MG63 (cell line): ENCODE data around the gene ZDHHC1. TPM values are rescaled to one million over a fixed set of nuclear protein-coding genes. Genes with fewer than 3 reads are reported as not detected.

Experiments used
- DNase-seq: peaks from one replicate; pipeline ENCODE4 v3.0.0-alpha.2; 2020
- H3K27me3 ChIP-seq: fragments of 250-450 bp; sonication (Bioruptor Pico); 2 replicates; pipeline ENCODE4 v1.5.1; 2020; ENCODE audit warnings: mild to moderate bottlenecking, moderate library complexity
- H3K36me3 ChIP-seq: fragments of 250-450 bp; sonication (Bioruptor Pico); 2 replicates; pipeline ENCODE4 v1.5.1; 2020; ENCODE audit warnings: mild to moderate bottlenecking, moderate library complexity
- H3K4me3 ChIP-seq: fragments of 250-450 bp; sonication (Bioruptor Pico); 2 replicates; pipeline ENCODE4 v1.5.1; 2020; ENCODE audit warnings: mild to moderate bottlenecking, moderate library complexity
- H3K9me3 ChIP-seq: fragments of 250-450 bp; sonication (Bioruptor Pico); 2 replicates; pipeline ENCODE4 v1.5.1; 2020; ENCODE audit warnings: mild to moderate bottlenecking, moderate library complexity
- total RNA-seq: library from RNA; depleted of rRNA; stranded (reverse); fragments of >200 nt; shearing (Covaris generic); gene quantifications from 2 replicates; pipeline ENCODE4 v1.2.3, GENCODE V29; 2014; ENCODE audit warnings: low replicate concordance

The ZDHHC1 gene
- total RNA-seq, 1 experiment from 2014 or later, result 2.3 TPM

GRCh38 chr16:67406111-67406971 lies 9.9 kb downstream of the ZDHHC1 start:
- H3K36me3 ChIP-seq, result no peaks in the 10 kb centered on the region
- no peaks in the 10 kb centered on the region for H3K9me3 ChIP-seq
- DNase-seq, result peak; percentile 69
- no peak overlapping the region for H3K4me3 ChIP-seq
- H3K27me3 ChIP-seq, result no peaks in the 10 kb centered on the region

- no peaks in the 10 kb centered on the region for H3K9me3 ChIP-seq
- no peak overlapping the region for H3K4me3 ChIP-seq
- no peak for DNase-seq
- H3K27me3 ChIP-seq, result no peaks in the 10 kb centered on the region
- H3K36me3 ChIP-seq, result no peaks in the 10 kb centered on the region
These were observed 10.9 kb downstream of the ZDHHC1 start for GRCh38 chr16:67405336-67405735.

- no peak for DNase-seq
- no peak overlapping the region for H3K4me3 ChIP-seq
- H3K27me3 ChIP-seq, result no peaks in the 10 kb centered on the region
- no peaks in the 10 kb centered on the region for H3K36me3 ChIP-seq
- no peaks in the 10 kb centered on the region for H3K9me3 ChIP-seq
These were observed 11.5 kb downstream of the ZDHHC1 start for GRCh38 chr16:67404740-67405226.

- DNase-seq, result no peak
- H3K9me3 ChIP-seq, result no peaks in the 10 kb centered on the region
- H3K27me3 ChIP-seq, result no peaks in the 10 kb centered on the region
- H3K4me3 ChIP-seq, result no peak overlapping the region
- no peaks in the 10 kb centered on the region for H3K36me3 ChIP-seq
These were observed 12.2 kb downstream of the ZDHHC1 start for GRCh38 chr16:67403976-67404555.

- DNase-seq, result no peak
- no peaks in the 10 kb centered on the region for H3K36me3 ChIP-seq
- no peaks in the 10 kb centered on the region for H3K27me3 ChIP-seq
- no peaks in the 10 kb centered on the region for H3K9me3 ChIP-seq
- no peak overlapping the region for H3K4me3 ChIP-seq
These were observed 15.4 kb downstream of the ZDHHC1 start for GRCh38 chr16:67400901-67401300.

GRCh38 chr16:67399749-67400704 lies 16.2 kb downstream of the ZDHHC1 start:
- no peaks in the 10 kb centered on the region for H3K9me3 ChIP-seq
- no peaks in the 10 kb centered on the region for H3K27me3 ChIP-seq
- no peak for DNase-seq

GRCh38 chr16:67399218-67399733 lies 17.0 kb downstream of the ZDHHC1 start:
- H3K27me3 ChIP-seq, result no peaks in the 10 kb centered on the region
- H3K36me3 ChIP-seq, result no peaks in the 10 kb centered on the region
- no peak overlapping the region for H3K4me3 ChIP-seq
- no peak for DNase-seq
- no peaks in the 10 kb centered on the region for H3K9me3 ChIP-seq

More at GRCh38 chr16:67399749-67400704, 16.2 kb downstream of the ZDHHC1 start:
- H3K36me3 ChIP-seq, result no peaks in the 10 kb centered on the region
- H3K4me3 ChIP-seq, result no peak overlapping the region

- H3K4me3 ChIP-seq, result no peak overlapping the region
- DNase-seq, result no peak
- no peaks in the 10 kb centered on the region for H3K36me3 ChIP-seq
- H3K9me3 ChIP-seq, result no peaks in the 10 kb centered on the region
- H3K27me3 ChIP-seq, result no peaks in the 10 kb centered on the region
These were observed 17.6 kb downstream of the ZDHHC1 start for GRCh38 chr16:67398546-67399217.

- H3K36me3 ChIP-seq, result no peaks in the 10 kb centered on the region
- no peak for DNase-seq
- no peak overlapping the region for H3K4me3 ChIP-seq
- H3K27me3 ChIP-seq, result no peaks in the 10 kb centered on the region
- H3K9me3 ChIP-seq, result no peaks in the 10 kb centered on the region
These were observed 18.3 kb downstream of the ZDHHC1 start for GRCh38 chr16:67397812-67398545.

GRCh38 chr16:67397036-67397801 lies 19.1 kb downstream of the ZDHHC1 start:
- DNase-seq, result no peak
- H3K9me3 ChIP-seq, result no peaks in the 10 kb centered on the region
- no peaks in the 10 kb centered on the region for H3K36me3 ChIP-seq
- no peak overlapping the region for H3K4me3 ChIP-seq
- H3K27me3 ChIP-seq, result no peaks in the 10 kb centered on the region

GRCh38 chr16:67396159-67397035 lies 19.9 kb downstream of the ZDHHC1 start:
- Histone ChIP-seq H3K36me3 (no peaks in the 10 kb centered on the region), H3K9me3 (no peaks in the 10 kb centered on the region), H3K4me3 (no peak overlapping the region), H3K27me3 (no peaks in the 10 kb centered on the region)
- DNase-seq, result peak; percentile 55

- Histone ChIP-seq H3K9me3 (no peaks in the 10 kb centered on the region), H3K27me3 (no peaks in the 10 kb centered on the region), H3K36me3 (no peaks in the 10 kb centered on the region), H3K4me3 (no peak overlapping the region)
- peak; percentile 64 for DNase-seq
These were observed 20.7 kb downstream of the ZDHHC1 start for GRCh38 chr16:67395458-67396158.

- H3K36me3 ChIP-seq, result no peaks in the 10 kb centered on the region
- H3K27me3 ChIP-seq, result no peaks in the 10 kb centered on the region
- H3K9me3 ChIP-seq, result no peaks in the 10 kb centered on the region
- no peak for DNase-seq
- no peak overlapping the region for H3K4me3 ChIP-seq
These were observed 21.2 kb downstream of the ZDHHC1 start for GRCh38 chr16:67395105-67395457.
